GM12878 (cell line): Measurements from ENCODE around the gene DOK1.

ENCODE experiments used
- ATF2 ChIP-seq: IDR thresholded peaks from 2 replicates; pipeline ENCODE4 v1.6.1; 2012; ENCODE audit warnings: low read length, inconsistent platforms
- CTCF ChIP-seq, 3 experiments: IDR thresholded peaks in 2 of 3; conservative IDR thresholded peaks in 1 of 3; 2 replicates each; pipeline ENCODE4 v1.5.1; 2011; ENCODE audit warnings: low read depth in 3 of 3, low read length in 3 of 3, mild to moderate bottlenecking in 3 of 3, control low read depth in 2 of 3, moderate library complexity in 2 of 3, inconsistent platforms in 1 of 3, mixed read lengths in 1 of 3; ENCODE audit not compliant: control insufficient read depth in 2 of 3, insufficient read depth in 1 of 3; ENCODE audit errors: extremely low read depth in 1 of 3
- ELK1 ChIP-seq: IDR thresholded peaks from 2 replicates; pipeline ENCODE4 v1.6.1; 2012; ENCODE audit warnings: low read depth, low read length, improper control_type of control experiment
- POLR2A ChIP-seq: IDR thresholded peaks from 2 replicates; pipeline ENCODE4 v1.6.1; 2011; ENCODE audit warnings: low read depth, mild to moderate bottlenecking, low read length
- RCOR1 ChIP-seq: conservative IDR thresholded peaks from 2 replicates; pipeline ENCODE4 v1.6.1; 2012; ENCODE audit warnings: low read depth, low read length, improper control_type of control experiment
- SMC3 ChIP-seq: IDR thresholded peaks from 2 replicates; pipeline ENCODE4 v1.6.1; 2011; ENCODE audit warnings: low read length, improper control_type of control experiment, borderline replicate concordance
- TF ChIP-seq, protein P1 (sequence below): IDR thresholded peaks from 2 replicates; pipeline ENCODE4 v1.6.1; 2012; ENCODE audit warnings: low read depth, low read length, improper control_type of control experiment
- TF ChIP-seq, protein P2 (sequence below): IDR thresholded peaks from 2 replicates; pipeline ENCODE4 v1.6.1; 2011; ENCODE audit warnings: low read depth, low read length, improper control_type of control experiment, borderline replicate concordance
- TF ChIP-seq, protein P3 (sequence below): fragments of 450-650 bp; IDR thresholded peaks from 2 replicates; pipeline ENCODE4 v1.6.1; 2017; ENCODE audit warnings: mild to moderate bottlenecking

DNA sequence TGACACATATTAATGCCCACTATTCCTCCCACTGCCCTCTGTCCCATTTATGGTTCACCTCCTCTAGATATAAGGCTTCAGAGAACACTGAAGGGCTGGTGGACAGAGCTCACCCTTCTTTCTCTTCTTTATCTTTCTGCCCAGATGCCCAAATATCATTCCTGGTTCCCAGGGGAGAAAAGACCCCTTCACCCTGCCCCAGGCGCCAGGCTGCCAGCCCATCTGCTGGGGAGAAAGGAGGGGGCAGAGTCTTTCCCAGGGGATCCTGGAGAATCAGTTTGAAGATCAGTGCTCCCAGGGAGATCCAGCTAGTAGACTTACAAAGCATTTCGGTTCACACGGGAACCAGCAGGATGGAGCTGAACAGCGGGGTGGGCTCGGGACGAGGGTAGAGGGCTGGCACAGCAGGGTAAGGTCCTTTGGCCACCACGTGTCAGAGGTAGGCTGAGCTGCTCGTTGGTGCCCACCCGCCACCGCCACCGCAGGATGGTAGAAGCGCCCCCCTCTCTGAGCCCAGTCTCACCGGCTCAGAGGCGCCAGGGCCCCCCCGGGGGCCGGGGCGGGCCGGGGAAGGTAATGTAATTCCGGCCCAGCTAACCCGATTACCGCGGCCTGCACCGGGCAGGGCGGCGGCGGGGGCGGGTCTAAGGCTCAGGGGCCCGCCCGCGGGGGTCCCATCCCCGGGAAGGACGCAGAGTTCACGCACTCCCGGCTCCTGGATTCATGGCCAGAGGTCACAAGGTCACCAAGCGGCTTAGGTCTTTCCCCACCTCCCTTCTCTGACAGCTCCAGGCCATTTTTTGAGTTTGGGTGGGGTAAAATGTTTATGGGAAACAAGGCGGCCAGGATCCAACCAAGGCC lies 41.5 kb upstream of the DOK1 start:
- TF ChIP-seq CTCF (IDR thresholded peaks at IDR 0.05 in 2 of 3, conservative IDR thresholded peaks at IDR 0.05 in 1 of 3; ENCODE audit: control insufficient read depth in 2 of 3, extremely low read depth in 1 of 3, insufficient read depth in 1 of 3, low read depth in 3 of 3, low read length in 3 of 3) (no peak), SMC3 (no peak), POLR2A (no peak), RCOR1 (no peak), ELK1 (no peak), ATF2 (no peak)
- TF ChIP-seq, protein P1, sequence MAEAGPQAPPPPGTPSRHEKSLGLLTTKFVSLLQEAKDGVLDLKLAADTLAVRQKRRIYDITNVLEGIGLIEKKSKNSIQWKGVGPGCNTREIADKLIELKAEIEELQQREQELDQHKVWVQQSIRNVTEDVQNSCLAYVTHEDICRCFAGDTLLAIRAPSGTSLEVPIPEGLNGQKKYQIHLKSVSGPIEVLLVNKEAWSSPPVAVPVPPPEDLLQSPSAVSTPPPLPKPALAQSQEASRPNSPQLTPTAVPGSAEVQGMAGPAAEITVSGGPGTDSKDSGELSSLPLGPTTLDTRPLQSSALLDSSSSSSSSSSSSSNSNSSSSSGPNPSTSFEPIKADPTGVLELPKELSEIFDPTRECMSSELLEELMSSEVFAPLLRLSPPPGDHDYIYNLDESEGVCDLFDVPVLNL, result no peak
- TF ChIP-seq, protein P2, sequence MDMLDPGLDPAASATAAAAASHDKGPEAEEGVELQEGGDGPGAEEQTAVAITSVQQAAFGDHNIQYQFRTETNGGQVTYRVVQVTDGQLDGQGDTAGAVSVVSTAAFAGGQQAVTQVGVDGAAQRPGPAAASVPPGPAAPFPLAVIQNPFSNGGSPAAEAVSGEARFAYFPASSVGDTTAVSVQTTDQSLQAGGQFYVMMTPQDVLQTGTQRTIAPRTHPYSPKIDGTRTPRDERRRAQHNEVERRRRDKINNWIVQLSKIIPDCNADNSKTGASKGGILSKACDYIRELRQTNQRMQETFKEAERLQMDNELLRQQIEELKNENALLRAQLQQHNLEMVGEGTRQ, result no peak
- TF ChIP-seq, protein P3, sequence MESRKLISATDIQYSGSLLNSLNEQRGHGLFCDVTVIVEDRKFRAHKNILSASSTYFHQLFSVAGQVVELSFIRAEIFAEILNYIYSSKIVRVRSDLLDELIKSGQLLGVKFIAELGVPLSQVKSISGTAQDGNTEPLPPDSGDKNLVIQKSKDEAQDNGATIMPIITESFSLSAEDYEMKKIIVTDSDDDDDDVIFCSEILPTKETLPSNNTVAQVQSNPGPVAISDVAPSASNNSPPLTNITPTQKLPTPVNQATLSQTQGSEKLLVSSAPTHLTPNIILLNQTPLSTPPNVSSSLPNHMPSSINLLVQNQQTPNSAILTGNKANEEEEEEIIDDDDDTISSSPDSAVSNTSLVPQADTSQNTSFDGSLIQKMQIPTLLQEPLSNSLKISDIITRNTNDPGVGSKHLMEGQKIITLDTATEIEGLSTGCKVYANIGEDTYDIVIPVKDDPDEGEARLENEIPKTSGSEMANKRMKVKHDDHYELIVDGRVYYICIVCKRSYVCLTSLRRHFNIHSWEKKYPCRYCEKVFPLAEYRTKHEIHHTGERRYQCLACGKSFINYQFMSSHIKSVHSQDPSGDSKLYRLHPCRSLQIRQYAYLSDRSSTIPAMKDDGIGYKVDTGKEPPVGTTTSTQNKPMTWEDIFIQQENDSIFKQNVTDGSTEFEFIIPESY, result no peak
